H9 (cell line): ENCODE results near the gene ODR4. TPM values are rescaled to one million over a fixed set of nuclear protein-coding genes. Genes with fewer than 3 reads are reported as not detected.

Experiments
- DNase-seq: peaks from one replicate; pipeline ENCODE4 v3.0.0-alpha.2; 2017
- H2AFZ ChIP-seq: one replicate; pipeline ENCODE4 v1.6.1; 2013; ENCODE audit warnings: mild to moderate bottlenecking, low read length, control low read depth, moderate library complexity
- H2AK5ac ChIP-seq: 2 replicates; pipeline ENCODE4 v1.6.1; 2013; ENCODE audit warnings: low read length, control low read depth, mixed read lengths; ENCODE audit not compliant: insufficient read length
- H2BK120ac ChIP-seq: one replicate; pipeline ENCODE4 v1.6.1; 2013; ENCODE audit warnings: low read depth, mild to moderate bottlenecking, low read length, control low read depth, inconsistent platforms; ENCODE audit not compliant: poor library complexity, severe bottlenecking
- H2BK12ac ChIP-seq: 2 replicates; pipeline ENCODE4 v1.6.1; 2013; ENCODE audit warnings: low read length, control low read depth, mixed read lengths, low read depth; ENCODE audit not compliant: insufficient read length
- H2BK15ac ChIP-seq: 2 replicates; pipeline ENCODE4 v1.6.1; 2013; ENCODE audit warnings: low read depth, low read length, control low read depth
- H2BK20ac ChIP-seq: one replicate; pipeline ENCODE4 v1.6.1; 2013; ENCODE audit warnings: low read depth, mild to moderate bottlenecking, low read length, control low read depth, inconsistent platforms; ENCODE audit not compliant: poor library complexity, severe bottlenecking
- H2BK5ac ChIP-seq: 2 replicates; pipeline ENCODE4 v1.6.1; 2013; ENCODE audit warnings: low read length, control low read depth, mixed read lengths; ENCODE audit not compliant: insufficient read length
- H3K14ac ChIP-seq: 2 replicates; pipeline ENCODE4 v1.6.1; 2013; ENCODE audit warnings: low read length, control low read depth; ENCODE audit not compliant: insufficient read depth
- H3K18ac ChIP-seq: 2 replicates; pipeline ENCODE4 v1.6.1; 2013; ENCODE audit warnings: low read depth, mild to moderate bottlenecking, mixed read lengths, low read length, control low read depth; ENCODE audit not compliant: insufficient read length
- H3K23ac ChIP-seq: 2 replicates; pipeline ENCODE4 v1.6.1; 2013; ENCODE audit warnings: low read length, control low read depth, mixed read lengths, low read depth; ENCODE audit not compliant: insufficient read length
- H3K23me2 ChIP-seq: 2 replicates; pipeline ENCODE4 v1.6.1; 2013; ENCODE audit warnings: low read depth, mild to moderate bottlenecking, mixed read lengths, low read length, control low read depth; ENCODE audit not compliant: insufficient read length, poor library complexity, severe bottlenecking
- H3K27ac ChIP-seq: 2 replicates; pipeline ENCODE4 v1.5.1; 2013; ENCODE audit warnings: low read length, control low read depth, mixed read lengths, low read depth; ENCODE audit not compliant: insufficient read length
- H3K27me3 ChIP-seq: 2 replicates; pipeline ENCODE4 v1.6.1; 2013; ENCODE audit warnings: low read length, control low read depth, inconsistent platforms; ENCODE audit not compliant: insufficient read depth
- H3K4ac ChIP-seq: 2 replicates; pipeline ENCODE4 v1.6.1; 2013; ENCODE audit warnings: low read depth, mild to moderate bottlenecking, control low read depth, inconsistent platforms, low read length, moderate library complexity
- H3K4me1 ChIP-seq: 2 replicates; pipeline ENCODE4 v1.6.1; 2013; ENCODE audit warnings: low read length, control low read depth, inconsistent platforms; ENCODE audit not compliant: insufficient read depth
- H3K4me2 ChIP-seq: 2 replicates; pipeline ENCODE4 v1.6.1; 2013; ENCODE audit warnings: low read length, control low read depth, mixed read lengths; ENCODE audit not compliant: insufficient read length, insufficient read depth
- H3K56ac ChIP-seq: 2 replicates; pipeline ENCODE4 v1.6.1; 2013; ENCODE audit warnings: low read depth, mild to moderate bottlenecking, mixed read lengths, low read length, control low read depth; ENCODE audit not compliant: insufficient read length
- H3K79me1 ChIP-seq: 2 replicates; pipeline ENCODE4 v1.6.1; 2013; ENCODE audit warnings: low read depth, mild to moderate bottlenecking, moderate library complexity, low read length, control low read depth, inconsistent platforms; ENCODE audit not compliant: insufficient read depth, poor library complexity, severe bottlenecking
- H3K79me2 ChIP-seq: 2 replicates; pipeline ENCODE4 v1.6.1; 2013; ENCODE audit warnings: low read length, control low read depth, inconsistent platforms; ENCODE audit not compliant: insufficient read depth
- H3K9ac ChIP-seq: 2 replicates; pipeline ENCODE4 v1.6.1; 2013; ENCODE audit warnings: low read length, control low read depth, mixed read lengths; ENCODE audit not compliant: insufficient read length; ENCODE audit errors: extremely low read depth
- H3K9me3 ChIP-seq: one replicate; pipeline ENCODE4 v1.6.1; 2013; ENCODE audit warnings: low read depth, low read length, inconsistent platforms; ENCODE audit not compliant: control insufficient read depth
- H3T11ph ChIP-seq: one replicate; pipeline ENCODE4 v1.6.1; 2013; ENCODE audit warnings: mild to moderate bottlenecking, low read length, control low read depth, inconsistent platforms
- H4K20me1 ChIP-seq: one replicate; pipeline ENCODE4 v1.6.1; 2013; ENCODE audit not compliant: control insufficient read depth, insufficient read length, insufficient read depth
- H4K5ac ChIP-seq: 2 replicates; pipeline ENCODE4 v1.6.1; 2013; ENCODE audit warnings: low read depth, mild to moderate bottlenecking, mixed read lengths, low read length, control low read depth; ENCODE audit not compliant: insufficient read length
- H4K8ac ChIP-seq: replicated peaks from 2 replicates; pipeline ENCODE4 v1.6.1; 2013; ENCODE audit warnings: low read length, control low read depth, mixed read lengths, low read depth; ENCODE audit not compliant: insufficient read length
- H4K91ac ChIP-seq: 2 replicates; pipeline ENCODE4 v1.6.1; 2013; ENCODE audit warnings: low read depth, mild to moderate bottlenecking, moderate library complexity, mixed read lengths, low read length, control low read depth; ENCODE audit not compliant: insufficient read length
- H3K27ac Mint-ChIP-seq, 3 experiments: 2 replicates in 2 of 3; 3 replicates in 1 of 3; pipeline ENCODE4 v1.8.0; 2020 to 2021; ENCODE audit warnings: mixed read lengths in 3 of 3, mild to moderate bottlenecking in 1 of 3, moderate library complexity in 1 of 3
- H3K27me3 Mint-ChIP-seq: 2 replicates; pipeline ENCODE4 v1.8.0; 2021; ENCODE audit warnings: low read depth, mild to moderate bottlenecking, moderate library complexity, mixed read lengths
- H3K36me3 Mint-ChIP-seq, 3 experiments: 2 replicates in 2 of 3; 3 replicates in 1 of 3; pipeline ENCODE4 v1.8.0; 2020 to 2021; ENCODE audit warnings: low read depth in 3 of 3, mixed read lengths in 3 of 3; ENCODE audit not compliant: insufficient read depth in 1 of 3
- H3K4me1 Mint-ChIP-seq, 2 experiments: 2 replicates each; pipeline ENCODE4 v1.8.0; 2020; ENCODE audit warnings: mixed read lengths in 2 of 2
- H3K4me3 Mint-ChIP-seq, 2 experiments: 2 replicates in 1 of 2; 3 replicates in 1 of 2; pipeline ENCODE4 v1.8.0; 2020 to 2021; ENCODE audit warnings: mild to moderate bottlenecking in 2 of 2, mixed read lengths in 2 of 2, moderate library complexity in 1 of 2
- H3K9me3 Mint-ChIP-seq, 2 experiments: 2 replicates in 1 of 2; 3 replicates in 1 of 2; pipeline ENCODE4 v1.8.0; 2020; ENCODE audit warnings: mild to moderate bottlenecking in 2 of 2, mixed read lengths in 2 of 2, moderate library complexity in 1 of 2
- CTCF ChIP-seq: fragments of 200-600 bp; sonication (generic); conservative IDR thresholded peaks from 3 replicates; pipeline ENCODE4 v1.8.0; 2021; ENCODE audit warnings: antibody characterized with exemption, mild to moderate bottlenecking
- WGBS: extraction: QIAGEN DNeasy Blood & Tissue Kit; methylation state at CpG from one replicate; pipeline ENCODE4 v1.1.7; 2013; ENCODE audit warnings: missing lambda C conversion rate, low lambda C conversion rate, mixed read lengths; ENCODE audit not compliant: insufficient read length; ENCODE audit errors: extremely low coverage; 5-methylcytosine and 5-hydroxymethylcytosine counted together
- total RNA-seq: library from RNA; stranded (reverse); gene quantifications from 2 replicates; pipeline ENCODE4 v1.2.1, GENCODE V29; 2021

ODR4 gene
- total RNA-seq, 1 experiment from 2014 or later: 17.1 TPM

- Histone ChIP-seq H2BK120ac (no peak overlapping the region), H3K9me3 (no peaks in the 10 kb centered on the region), H4K8ac (no peak overlapping the region), H3T11ph (no peak overlapping the region), H3K56ac (no peak overlapping the region), H2BK5ac (no peak overlapping the region), H3K18ac (no peak overlapping the region), H3K9ac (no peak overlapping the region), H4K20me1 (no peaks in the 10 kb centered on the region), H4K5ac (no peak overlapping the region), H2BK20ac (no peak overlapping the region), H3K23ac (no peak overlapping the region), H3K79me2 (no peaks in the 10 kb centered on the region), H3K27ac (no peak overlapping the region), H3K14ac (no peak overlapping the region), H4K91ac (no peak overlapping the region), H3K4me1 (no peaks in the 10 kb centered on the region), H2BK15ac (no peak overlapping the region), H3K4me2 (no peak overlapping the region), H2AK5ac (no peak overlapping the region), H2AFZ (no peak overlapping the region), H2BK12ac (no peak overlapping the region), H3K23me2 (no peaks in the 10 kb centered on the region), H3K27me3 (no peaks in the 10 kb centered on the region), H3K79me1 (no peaks in the 10 kb centered on the region), H3K4ac (no peak overlapping the region)
- WGBS: no CpG with 5 or more reads among the region's 1 CpG
- Mint-ChIP-seq H3K4me3 (no peak overlapping the region), H3K27ac (no peak overlapping the region), H3K4me1 (peaks cover under 1 to 1% of the 10 kb centered on the region in 2 experiments), H3K27me3 (no peaks in the 10 kb centered on the region), H3K36me3 (no peaks in the 10 kb centered on the region), H3K9me3 (no peaks in the 10 kb centered on the region)
- no peak for DNase-seq
- no peak for TF ChIP-seq CTCF
Measured at GRCh38 chr1:186435336-186435735, 59.7 kb downstream of the ODR4 start.
